HFFc6 (cell line): Measurements from ENCODE around the gene SSUH2. TPM values are rescaled to one million over a fixed set of nuclear protein-coding genes. Genes with fewer than 3 reads are reported as not detected.
A peak's percentile ranks its signal among the peaks of the same experiment; 100 is the strongest.

Experiments used
- DNase-seq: peaks from one replicate; pipeline ENCODE4 v3.0.0-alpha.2; 2018
- H3K27ac Mint-ChIP-seq: 2 replicates; pipeline ENCODE4 v1.8.0; 2020; ENCODE audit warnings: mild to moderate bottlenecking, mixed read lengths
- H3K27me3 Mint-ChIP-seq: 2 replicates; pipeline ENCODE4 v1.8.0; 2021; ENCODE audit warnings: mild to moderate bottlenecking, moderate library complexity, mixed read lengths; ENCODE audit not compliant: insufficient read depth
- H3K36me3 Mint-ChIP-seq: 2 replicates; pipeline ENCODE4 v1.8.0; 2021; ENCODE audit warnings: low read depth, mixed read lengths
- H3K4me1 Mint-ChIP-seq: 2 replicates; pipeline ENCODE4 v1.8.0; 2020; ENCODE audit warnings: low read depth, mixed read lengths
- H3K4me3 Mint-ChIP-seq: 2 replicates; pipeline ENCODE4 v1.8.0; 2020; ENCODE audit warnings: mild to moderate bottlenecking, moderate library complexity, mixed read lengths
- H3K9me3 Mint-ChIP-seq: 2 replicates; pipeline ENCODE4 v1.8.0; 2020; ENCODE audit warnings: mild to moderate bottlenecking, mixed read lengths
- total RNA-seq, 6 experiments: library from RNA; stranded (reverse); fragmentation: NEBNext Ultra II Directional; extraction: Animal tissue kit (Norgen Biotek cat#: 25700); gene quantifications; 2 replicates in 1 of 6; 3 replicates in 5 of 6; pipeline ENCODE4 v1.2.3, GENCODE V29; 2021
- TF ChIP-seq, protein P1 (sequence below): fragments of 200-600 bp; sonication (generic); IDR thresholded peaks from 2 replicates; pipeline ENCODE4 v1.5.0; 2021; ENCODE audit warnings: antibody characterized with exemption, mild to moderate bottlenecking

Gene SSUH2
- total RNA-seq, 6 experiments from 2014 or later: 0.28 to 0.51 (median 0.37) TPM; not detected in 2

DNA sequence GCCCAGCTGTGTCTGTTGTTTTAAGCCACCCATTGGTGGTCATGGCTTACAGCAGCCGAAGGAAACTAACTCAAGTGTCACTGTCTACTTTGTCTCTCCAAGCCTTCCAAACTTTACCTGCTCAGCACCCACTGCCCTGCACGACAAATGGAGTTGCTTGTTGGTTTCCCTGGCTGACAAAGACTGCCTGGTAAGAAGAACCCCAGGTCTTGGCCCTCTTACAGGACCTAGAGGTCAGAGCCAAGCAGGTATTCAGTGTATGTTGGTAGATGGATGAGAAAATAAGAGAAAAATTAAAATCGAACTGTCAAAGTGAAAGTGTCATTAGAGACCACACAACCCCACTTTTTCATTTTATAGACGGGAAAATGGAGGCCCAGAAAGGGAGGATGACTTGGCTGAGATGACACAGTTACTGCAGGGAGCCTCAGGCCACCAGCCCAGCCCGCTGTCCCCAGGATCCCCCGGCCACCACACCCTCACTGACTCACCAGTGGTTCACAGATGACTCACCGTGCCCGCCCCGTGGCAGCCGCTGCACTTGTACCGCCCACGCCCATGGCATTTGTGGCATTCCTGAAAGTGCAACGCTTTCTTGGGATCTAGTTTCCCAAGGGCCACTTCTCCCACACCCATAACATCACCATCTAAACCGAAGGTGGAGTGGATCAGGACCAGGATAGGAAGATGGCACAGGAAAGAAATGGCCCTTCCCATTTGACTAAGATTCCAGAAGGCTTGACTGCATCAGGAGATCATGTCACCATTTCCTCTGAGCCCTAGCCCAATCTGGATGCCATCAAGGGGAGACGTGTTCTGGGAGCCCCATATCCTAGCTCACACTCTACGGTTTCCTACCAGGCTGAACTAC is 15.2 kb downstream of the SSUH2 start:
- TF ChIP-seq, protein P1, sequence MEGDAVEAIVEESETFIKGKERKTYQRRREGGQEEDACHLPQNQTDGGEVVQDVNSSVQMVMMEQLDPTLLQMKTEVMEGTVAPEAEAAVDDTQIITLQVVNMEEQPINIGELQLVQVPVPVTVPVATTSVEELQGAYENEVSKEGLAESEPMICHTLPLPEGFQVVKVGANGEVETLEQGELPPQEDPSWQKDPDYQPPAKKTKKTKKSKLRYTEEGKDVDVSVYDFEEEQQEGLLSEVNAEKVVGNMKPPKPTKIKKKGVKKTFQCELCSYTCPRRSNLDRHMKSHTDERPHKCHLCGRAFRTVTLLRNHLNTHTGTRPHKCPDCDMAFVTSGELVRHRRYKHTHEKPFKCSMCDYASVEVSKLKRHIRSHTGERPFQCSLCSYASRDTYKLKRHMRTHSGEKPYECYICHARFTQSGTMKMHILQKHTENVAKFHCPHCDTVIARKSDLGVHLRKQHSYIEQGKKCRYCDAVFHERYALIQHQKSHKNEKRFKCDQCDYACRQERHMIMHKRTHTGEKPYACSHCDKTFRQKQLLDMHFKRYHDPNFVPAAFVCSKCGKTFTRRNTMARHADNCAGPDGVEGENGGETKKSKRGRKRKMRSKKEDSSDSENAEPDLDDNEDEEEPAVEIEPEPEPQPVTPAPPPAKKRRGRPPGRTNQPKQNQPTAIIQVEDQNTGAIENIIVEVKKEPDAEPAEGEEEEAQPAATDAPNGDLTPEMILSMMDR: no peak
- peak; percentile 87 for DNase-seq
- Mint-ChIP-seq H3K4me3 (peak overlapping the region; percentile 60), H3K27ac (peak overlapping the region; percentile 79), H3K9me3 (no peaks in the 10 kb centered on the region), H3K27me3 (peaks cover 4% of the 10 kb centered on the region), H3K4me1 (peaks cover 51% of the 10 kb centered on the region), H3K36me3 (no peaks in the 10 kb centered on the region)

DNA sequence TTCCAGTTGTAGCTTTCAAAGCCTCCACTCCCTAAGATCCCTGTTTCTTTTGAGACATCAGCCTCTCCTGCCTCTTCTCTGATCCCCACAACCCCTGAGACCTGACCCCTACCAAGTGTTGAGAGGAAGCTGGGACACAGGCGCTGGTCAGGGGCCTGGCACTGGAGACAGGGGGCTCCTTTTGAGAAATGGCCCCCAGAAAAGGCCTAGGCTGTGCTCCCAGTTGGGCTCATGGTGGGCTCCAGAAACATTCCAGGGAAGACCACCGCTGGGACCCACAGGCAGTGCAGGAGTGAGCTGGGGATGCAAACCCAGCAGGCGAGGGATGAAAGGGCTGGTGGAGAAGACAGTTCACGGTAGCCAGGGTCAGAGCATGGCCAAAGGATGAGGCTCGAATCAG is 16.6 kb downstream of the SSUH2 start:
- no peaks in the 10 kb centered on the region for H3K36me3 Mint-ChIP-seq
- H3K4me1 Mint-ChIP-seq: peaks cover 54% of the 10 kb centered on the region
- no peaks in the 10 kb centered on the region for H3K9me3 Mint-ChIP-seq
- H3K27ac Mint-ChIP-seq: 0 out of 2 replicates have a peak overlapping the region, but pooled peaks have one; percentile 13
- no peak for DNase-seq
- no peak overlapping the region for H3K4me3 Mint-ChIP-seq
- H3K27me3 Mint-ChIP-seq: peaks cover 4% of the 10 kb centered on the region
- TF ChIP-seq, protein P1: no peak

DNA sequence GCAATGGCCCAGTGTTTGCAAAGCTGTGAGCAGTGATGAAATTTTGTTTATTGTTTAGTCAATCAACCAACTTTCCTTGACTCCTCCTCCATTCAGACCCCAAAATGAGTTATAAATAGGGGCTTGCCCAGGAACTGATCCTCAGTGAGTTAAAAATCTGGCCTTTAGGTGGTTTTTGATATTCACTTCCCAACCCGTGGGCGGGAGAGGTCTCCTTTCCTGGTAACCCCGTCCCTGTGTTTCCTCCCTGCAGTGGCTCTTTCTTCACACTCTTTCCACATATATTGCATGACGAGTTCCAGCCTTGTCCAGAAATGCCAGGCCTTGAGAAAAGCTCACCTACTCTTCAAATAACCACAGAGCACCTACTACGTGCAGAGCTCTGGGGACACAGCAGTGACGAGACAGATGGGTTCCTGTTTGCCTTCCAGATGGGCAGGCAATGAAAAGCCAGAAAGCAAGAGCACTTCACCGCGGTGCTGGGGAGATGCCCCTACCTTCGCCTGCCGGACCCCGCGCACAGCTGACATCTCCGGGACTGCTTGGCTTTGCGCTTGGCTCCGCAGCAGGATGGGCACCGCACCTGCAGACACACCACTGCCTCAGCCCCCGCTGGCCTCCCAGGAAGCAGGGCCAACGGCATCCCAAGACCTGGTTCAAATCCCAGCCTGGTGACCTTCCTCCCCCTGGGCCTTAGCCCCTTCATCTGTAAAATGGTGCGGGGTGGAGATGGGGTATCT is 17.2 kb downstream of the SSUH2 start:
- no peak for DNase-seq
- Mint-ChIP-seq H3K36me3 (no peaks in the 10 kb centered on the region), H3K4me1 (peaks cover 56% of the 10 kb centered on the region), H3K27me3 (peaks cover 4% of the 10 kb centered on the region), H3K4me3 (no peak overlapping the region), H3K9me3 (no peaks in the 10 kb centered on the region), H3K27ac (peak overlapping the region; percentile 8; the same call in 1 of the 2 replicates)
- TF ChIP-seq, protein P1: no peak

DNA sequence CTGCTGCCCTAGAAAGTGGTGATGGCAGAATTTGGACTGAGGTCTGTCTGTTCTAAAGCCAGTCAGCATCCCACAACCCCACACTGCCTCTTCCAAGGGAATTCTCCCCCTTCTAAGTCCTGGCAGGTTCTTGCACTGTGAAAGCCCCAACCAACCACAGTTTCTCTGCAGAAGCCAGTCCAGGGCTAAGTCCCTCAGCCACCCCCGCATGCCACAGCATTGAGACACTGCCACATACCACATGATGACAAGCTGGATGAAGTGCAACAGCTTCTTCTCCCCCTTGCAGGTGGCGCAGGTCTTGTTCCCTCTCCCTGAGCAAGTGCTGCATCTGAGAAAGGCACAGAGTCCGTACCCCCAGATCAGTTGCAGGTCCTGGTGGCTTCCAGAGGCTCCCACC is 18.6 kb downstream of the SSUH2 start:
- Mint-ChIP-seq H3K27me3 (peaks cover 4% of the 10 kb centered on the region), H3K9me3 (no peaks in the 10 kb centered on the region), H3K27ac (no peak overlapping the region), H3K4me3 (no peak overlapping the region), H3K36me3 (no peaks in the 10 kb centered on the region), H3K4me1 (peaks cover 53% of the 10 kb centered on the region)
- TF ChIP-seq, protein P1: no peak
- peak; percentile 24 for DNase-seq

DNA sequence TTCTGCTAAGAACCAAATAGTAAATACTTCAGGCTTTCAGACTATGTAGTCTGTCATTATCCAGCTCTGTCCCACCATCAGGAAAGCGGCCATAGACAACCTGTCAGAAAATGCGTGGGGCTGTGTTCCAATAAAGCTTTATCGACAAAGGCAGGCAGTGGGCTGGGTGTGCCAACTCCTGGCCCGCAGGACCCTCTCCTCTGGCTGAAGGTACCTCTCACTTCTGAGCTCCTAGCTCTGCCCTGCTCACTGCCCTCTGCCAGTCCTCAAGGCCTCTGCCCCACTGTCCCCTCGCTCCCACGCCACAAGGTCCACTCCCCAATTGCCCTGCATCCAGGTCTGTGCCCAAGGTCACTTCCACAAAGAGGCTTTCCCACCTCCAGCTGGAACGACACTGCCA is 20.0 kb downstream of the SSUH2 start:
- H3K27ac Mint-ChIP-seq: no peak overlapping the region
- H3K9me3 Mint-ChIP-seq: no peaks in the 10 kb centered on the region
- H3K4me1 Mint-ChIP-seq: peaks cover 49% of the 10 kb centered on the region
- DNase-seq: no peak
- no peak overlapping the region for H3K4me3 Mint-ChIP-seq
- no peaks in the 10 kb centered on the region for H3K36me3 Mint-ChIP-seq
- TF ChIP-seq, protein P1: no peak
- peaks cover 4% of the 10 kb centered on the region for H3K27me3 Mint-ChIP-seq
